Measurements from ENCODE around the gene CYB561.

DNA sequence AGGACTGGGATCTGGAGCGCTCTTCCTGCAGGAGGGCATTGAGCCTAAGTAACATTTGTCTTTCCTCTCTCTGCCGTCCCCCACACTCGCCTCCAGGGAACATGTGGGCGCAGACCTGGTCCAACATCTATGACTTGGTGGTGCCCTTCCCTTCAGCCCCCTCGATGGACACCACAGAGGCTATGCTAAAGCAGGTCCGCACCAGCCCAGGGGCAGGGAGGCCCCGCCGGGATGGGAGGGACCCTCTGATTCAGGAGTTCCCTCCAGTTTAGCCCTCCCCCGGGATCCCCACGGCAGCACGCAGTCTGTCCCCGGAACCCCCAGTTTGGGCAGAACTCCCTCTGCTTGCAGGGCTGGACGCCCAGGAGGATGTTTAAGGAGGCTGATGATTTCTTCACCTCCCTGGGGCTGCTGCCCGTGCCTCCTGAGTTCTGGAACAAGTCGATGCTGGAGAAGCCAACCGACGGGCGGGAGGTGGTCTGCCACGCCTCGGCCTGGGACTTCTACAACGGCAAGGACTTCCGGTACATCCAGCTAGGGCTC lies 44.8 kb upstream of the CYB561 start:
- TF ChIP-seq POLR2AphosphoS5 (IDR thresholded peaks at IDR 0.05; ENCODE audit: low read depth, low read length) = no peak
- no peak for TF ChIP-seq SIN3A (IDR thresholded peaks at IDR 0.05; ENCODE audit: borderline replicate concordance, insufficient read depth, low read length)
